ENCODE results near the gene SPDYE4.

Gene SPDYE4

DNA sequence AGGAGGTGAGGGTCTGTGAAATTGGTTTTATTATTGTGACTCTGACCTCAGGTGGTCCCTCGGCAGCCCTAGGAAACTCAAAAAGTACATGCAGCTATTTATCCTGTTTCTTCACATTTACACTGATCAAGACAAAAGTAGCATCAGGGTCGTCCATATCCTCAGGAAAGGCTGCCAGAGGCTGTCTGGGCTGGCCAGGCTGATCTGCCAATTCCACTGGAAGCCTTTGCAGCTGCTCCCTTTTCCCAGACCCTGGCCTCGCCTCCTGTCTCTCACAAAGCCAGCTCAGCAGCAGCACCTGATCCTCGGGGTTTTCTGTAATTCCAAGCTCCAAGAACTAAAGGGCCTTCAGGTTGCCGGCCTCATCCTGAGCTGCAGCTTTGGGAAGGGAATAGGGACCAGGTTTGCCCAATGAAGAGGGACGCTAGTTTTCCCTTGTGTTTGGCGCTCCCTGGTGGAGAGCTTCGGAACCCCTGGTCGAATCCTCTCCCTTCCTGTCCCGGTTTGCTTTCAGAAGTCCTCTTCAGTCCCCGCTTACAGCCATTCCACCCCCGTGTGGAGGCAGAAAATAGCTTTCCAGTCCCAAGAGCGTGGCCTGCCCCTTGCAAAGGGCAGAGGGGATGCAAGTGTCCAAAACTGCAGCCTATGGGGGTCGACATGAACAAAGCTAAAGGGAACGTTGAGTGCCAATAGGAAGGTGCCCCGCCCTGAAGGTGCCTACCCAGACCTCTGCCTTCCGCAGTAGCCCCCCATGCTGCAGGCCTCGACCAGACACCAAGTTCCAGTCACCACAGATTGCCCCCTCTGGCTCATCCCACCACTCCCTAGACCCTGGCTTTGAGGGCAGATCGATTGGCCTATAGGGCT is 27.4 kb upstream of the SPDYE4 start:
- in situ Hi-C loops (cut with MboI; ENCODE audit: low sequenced_read_pairs): no loop called here

- in situ Hi-C loops (cut with MboI; ENCODE audit: low sequenced_read_pairs): no loop called here
Measured at GRCh38 chr17:8782176-8782575, 23.8 kb upstream of the SPDYE4 start.

- in situ Hi-C loops (cut with MboI; ENCODE audit: low sequenced_read_pairs): no loop called here
Measured at GRCh38 chr17:8781776-8782175, 23.4 kb upstream of the SPDYE4 start.

DNA sequence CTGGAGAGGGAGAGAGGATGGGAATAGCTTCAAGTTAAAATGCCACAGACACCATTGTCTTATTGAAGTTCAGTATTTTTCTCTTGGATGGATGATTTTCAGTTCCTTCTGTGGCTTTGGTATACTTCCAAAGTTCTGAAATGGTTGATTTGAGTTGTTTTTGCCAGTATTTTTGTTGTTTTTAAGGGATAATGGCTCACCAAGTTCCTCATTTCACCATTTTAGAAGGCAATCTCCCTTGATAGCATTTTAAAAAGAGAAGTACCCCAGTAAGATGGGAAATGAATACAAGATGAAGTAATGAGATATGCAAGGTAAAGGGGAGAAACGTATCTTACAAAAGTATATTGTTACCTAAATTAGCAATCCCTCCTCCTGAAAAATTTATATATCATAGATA is 18.5 kb upstream of the SPDYE4 start:
- in situ Hi-C loops (cut with MboI; ENCODE audit: low sequenced_read_pairs): no loop called here

DNA sequence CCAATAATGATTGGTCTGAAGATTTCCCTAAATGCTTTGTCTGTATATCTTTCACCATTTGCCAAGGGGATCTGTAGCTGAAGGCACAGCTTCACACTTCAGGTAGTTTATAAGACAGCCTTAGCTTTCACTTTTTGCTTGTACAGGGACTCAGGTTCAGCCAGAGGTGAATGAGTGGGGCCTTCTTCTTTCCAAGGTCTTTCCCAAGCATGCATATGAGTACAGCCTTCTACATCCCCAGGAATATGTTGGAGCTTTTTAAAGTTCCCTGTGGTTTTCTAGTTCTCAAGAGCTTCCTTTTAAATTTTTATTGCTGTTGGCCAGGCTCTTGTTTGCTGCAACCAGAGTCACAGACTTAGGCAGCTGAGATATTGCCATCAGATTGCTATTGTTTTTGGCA is 17.9 kb upstream of the SPDYE4 start:
- in situ Hi-C loops (cut with MboI; ENCODE audit: low sequenced_read_pairs): no loop called here

- in situ Hi-C loops (cut with MboI; ENCODE audit: low sequenced_read_pairs): no loop called here
Measured at GRCh38 chr17:8766731-8767130, 8.4 kb upstream of the SPDYE4 start.

- in situ Hi-C loops (cut with MboI; ENCODE audit: low sequenced_read_pairs): no loop called here
Measured at GRCh38 chr17:8762012-8762411, 3.7 kb upstream of the SPDYE4 start.

DNA sequence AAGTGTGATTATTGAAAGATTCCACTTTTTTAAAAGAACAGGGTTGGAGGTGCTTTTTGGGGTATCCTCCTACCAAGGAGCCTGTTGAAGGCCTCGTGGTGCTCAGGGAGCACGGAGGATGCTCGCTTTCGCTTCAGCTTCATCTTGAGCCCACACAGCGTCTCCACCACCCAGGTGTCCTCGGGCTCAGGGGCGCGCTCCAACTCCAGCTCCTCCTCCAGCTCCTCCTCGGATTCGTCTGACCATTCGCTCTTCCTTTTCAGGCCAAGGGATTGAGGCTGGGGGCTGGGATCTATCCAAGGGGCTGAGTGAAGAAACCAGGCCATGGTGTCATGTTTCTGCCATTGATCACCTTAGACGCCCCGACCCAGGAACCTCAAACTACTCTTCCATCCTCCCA is 1.2 kb downstream of the SPDYE4 start:
- in situ Hi-C loops (cut with MboI; ENCODE audit: low sequenced_read_pairs): no loop called here

DNA sequence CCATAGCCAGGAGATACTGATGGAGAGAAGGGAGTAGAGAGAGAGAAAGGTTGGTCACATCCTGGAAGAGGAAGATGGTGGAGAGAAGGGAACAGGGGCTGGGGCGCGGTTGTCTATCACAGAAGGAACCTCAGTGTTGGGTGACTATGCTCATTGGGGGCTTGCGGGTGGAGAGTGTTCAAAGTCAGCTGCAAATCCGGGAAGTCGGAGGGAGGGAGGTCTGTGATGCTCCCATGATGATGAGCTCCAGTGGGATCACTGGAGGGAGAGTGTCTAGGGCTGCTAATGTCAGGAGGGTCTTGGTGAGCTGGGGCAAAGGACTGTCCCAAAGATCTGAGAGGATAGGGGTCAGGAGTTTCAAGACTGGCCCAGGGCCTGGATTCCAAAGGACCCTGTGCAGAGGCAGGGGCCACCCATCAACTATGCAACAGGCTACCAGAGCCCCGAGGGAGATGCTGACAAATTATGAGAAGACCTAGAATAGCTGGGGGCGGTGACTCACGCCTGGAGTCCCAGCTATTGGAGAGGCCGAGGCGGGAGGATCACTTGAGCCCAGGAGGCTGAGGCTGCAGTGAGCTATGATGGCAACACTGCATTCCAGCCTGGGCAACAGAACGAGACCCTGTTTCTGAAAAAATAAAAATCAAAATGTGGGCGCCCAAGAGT is 2.6 kb downstream of the SPDYE4 start:
- in situ Hi-C loops (cut with MboI; ENCODE audit: low sequenced_read_pairs): no loop called here

- in situ Hi-C loops (cut with MboI; ENCODE audit: low sequenced_read_pairs): no loop called here
Measured at GRCh38 chr17:8754890-8755289, 3.5 kb downstream of the SPDYE4 start.

DNA sequence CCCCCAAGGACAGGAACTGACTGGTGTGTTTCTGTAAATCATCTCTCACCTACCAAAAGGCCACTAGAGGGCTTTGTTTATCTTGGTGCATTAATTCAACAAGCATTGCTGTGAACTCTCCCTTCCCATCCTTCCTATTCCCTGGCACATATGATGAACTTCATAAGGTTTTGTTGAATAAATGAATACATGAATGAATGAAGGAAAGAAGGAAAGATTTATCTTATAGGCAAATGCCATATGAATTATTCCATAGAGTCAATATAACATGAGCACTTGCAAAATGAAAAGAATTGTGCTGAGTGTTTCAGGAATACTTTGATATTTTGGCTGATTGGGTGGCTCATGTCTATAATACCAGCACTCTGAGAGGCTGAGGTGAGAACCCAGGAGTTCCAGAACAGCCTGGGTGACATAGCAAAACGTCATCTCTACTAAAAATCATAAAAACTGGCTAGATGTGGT is 4.3 kb downstream of the SPDYE4 start:
- in situ Hi-C loops (cut with MboI; ENCODE audit: low sequenced_read_pairs): no loop called here

DNA sequence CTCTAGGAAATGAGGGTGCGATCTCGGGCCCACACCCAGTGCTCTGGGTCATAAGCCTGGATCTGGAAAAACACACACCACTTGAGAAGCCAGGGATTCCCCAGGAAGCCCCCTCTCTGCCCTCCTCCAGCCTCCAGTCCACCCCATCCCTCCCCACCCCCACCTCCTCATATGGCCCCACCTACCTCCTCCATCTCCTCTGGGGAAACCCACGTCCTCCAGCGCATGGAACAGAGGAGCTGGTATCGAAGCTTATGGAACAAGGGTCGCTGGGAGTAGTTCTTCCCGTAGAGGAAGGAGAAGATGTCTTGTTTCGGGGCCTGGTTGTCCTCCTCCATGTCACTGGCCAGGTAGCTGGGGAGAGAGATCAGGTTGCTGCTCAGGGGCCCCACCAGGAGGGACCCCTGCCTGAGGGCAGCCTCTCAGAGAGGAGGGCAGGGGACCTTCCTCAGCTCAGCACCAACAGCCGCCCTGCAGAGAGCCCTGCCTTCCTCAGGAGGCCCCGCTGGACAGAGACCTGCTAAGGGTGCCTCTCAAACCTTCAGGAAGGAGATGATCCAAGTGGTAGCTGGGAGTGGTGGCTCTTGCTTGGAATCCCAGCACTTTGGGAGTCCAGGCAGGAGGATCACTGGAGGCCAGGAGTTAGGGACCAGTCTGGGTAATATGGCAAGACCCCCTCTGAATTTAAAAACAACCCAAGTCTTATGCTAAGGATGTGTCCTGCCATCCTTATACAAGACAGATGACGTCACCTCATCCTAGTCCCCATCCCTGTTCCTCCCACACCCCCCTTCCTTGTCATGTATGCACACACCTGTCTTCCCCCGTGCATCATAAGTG is 5.0 kb downstream of the SPDYE4 start:
- in situ Hi-C loops (cut with MboI; ENCODE audit: low sequenced_read_pairs): no loop called here

DNA sequence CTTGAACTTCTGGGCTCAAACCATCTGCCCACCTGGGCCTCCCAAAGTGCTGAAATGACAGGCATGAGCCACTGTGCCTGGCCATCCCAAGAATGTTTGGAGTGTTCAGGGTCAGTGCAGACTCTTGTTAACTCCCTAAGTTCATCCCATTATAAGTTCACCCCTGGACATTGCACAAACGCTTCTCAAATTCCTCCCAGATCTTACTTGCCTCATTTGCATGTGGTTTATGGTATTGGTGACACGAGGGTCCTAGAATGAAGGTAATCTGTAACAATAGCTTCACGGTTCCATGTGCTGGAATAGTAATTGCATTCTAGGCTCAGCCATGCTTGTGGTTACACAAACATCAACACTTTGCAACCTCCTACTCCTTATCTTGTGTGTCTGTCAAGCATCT is 8.7 kb downstream of the SPDYE4 start:
- in situ Hi-C loops (cut with MboI; ENCODE audit: low sequenced_read_pairs): loop anchor here (25.0 kb wide), 2 partner anchors 337 to 662 kb away; partner anchors contain the start of gene ALOX12B

DNA sequence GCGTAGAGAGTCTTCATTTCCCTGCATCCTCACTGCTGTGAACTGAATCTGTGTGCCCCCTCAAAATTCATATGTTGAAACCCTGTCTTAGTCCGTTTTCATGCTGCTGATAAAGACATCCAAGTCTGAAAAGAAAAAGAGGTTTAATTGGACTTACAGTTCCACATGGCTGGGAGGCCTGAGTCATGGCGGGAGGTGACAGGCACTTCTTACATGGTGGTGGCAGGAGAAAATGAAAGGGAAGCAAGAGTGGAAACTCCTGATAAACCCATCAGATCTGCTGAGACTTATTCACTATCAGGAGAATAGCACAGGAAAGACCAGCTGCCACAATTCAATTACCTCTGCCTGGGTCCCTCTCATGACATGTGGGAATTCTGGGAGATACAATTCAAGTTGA is 10.6 kb downstream of the SPDYE4 start:
- in situ Hi-C loops (cut with MboI; ENCODE audit: low sequenced_read_pairs): loop anchor here (25.0 kb wide), 2 partner anchors 335 to 660 kb away; partner anchors contain the start of gene ALOX12B

GRCh38 chr17:8746501-8747236 is 11.7 kb downstream of the SPDYE4 start:
- in situ Hi-C loops (cut with MboI; ENCODE audit: low sequenced_read_pairs): loop anchor here (25.0 kb wide), 2 partner anchors 334 to 659 kb away; partner anchors contain the start of gene ALOX12B

- in situ Hi-C loops (cut with MboI; ENCODE audit: low sequenced_read_pairs): loop anchor here (25.0 kb wide), 2 partner anchors 334 to 659 kb away; partner anchors contain the start of gene ALOX12B
Measured at GRCh38 chr17:8745586-8746500, 12.5 kb downstream of the SPDYE4 start.

DNA sequence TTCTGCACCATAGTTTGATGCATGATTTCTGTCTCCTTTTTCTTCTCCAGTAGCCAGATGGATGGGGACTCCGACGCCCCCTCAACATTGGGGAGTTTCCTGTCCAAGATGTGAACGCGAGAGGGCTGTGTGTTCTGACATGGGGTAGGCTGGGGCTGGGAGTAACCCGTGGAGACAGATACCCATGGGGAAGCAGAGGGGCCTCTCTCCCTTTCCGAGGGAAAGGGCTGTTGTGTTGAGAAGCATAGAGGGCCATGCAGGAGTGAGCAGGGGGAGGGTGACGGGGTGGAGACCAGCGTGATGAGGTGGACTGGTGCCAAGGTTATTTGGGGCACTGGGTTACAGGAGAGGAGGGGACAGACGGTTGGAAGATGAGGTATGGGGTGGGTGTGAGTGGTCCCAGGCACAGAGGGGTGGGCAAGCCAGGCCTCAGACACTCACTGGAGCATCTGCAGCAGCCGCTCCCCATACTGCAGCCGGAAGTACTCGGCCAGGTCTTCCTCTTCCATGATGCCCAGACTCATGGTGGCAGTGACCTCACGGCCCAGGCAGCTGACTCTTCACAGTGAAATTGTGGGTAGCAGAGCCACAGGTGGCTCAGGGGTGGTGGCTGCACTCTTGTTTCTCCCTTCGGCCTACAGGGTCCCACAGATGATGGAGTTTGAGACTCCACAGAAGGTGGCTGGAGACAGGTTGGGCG is 14.1 kb downstream of the SPDYE4 start:
- in situ Hi-C loops (cut with MboI; ENCODE audit: low sequenced_read_pairs): loop anchor here (25.0 kb wide), 2 partner anchors 332 to 657 kb away; partner anchors contain the start of gene ALOX12B

DNA sequence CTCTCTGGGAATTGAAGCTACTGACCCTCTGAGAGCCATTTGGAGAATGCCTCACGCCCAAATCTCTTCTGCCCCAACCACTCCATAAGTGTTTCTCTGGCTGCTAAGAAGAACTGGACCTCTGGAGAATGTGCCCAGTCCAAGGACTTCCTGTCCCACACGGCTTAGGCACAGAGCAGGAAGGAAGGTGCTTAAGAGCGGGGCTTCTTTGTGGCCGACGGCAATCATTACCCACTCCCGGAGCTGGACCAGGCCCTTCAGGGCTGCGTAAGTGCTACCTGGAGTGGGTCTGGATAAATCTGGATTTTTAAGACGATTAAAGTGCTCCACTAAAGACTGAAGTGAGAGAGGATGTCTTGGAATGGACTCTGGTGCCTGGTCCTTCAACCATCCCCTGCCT is 15.5 kb downstream of the SPDYE4 start:
- in situ Hi-C loops (cut with MboI; ENCODE audit: low sequenced_read_pairs): loop anchor here (25.0 kb wide), 2 partner anchors 331 to 656 kb away; partner anchors contain the start of gene ALOX12B

All from HL-60/S4 (cell line).